Gastrocnemius medialis (tissue), 4 donors: ENCODE data around the gene VCX3A. TPM values are rescaled to one million over a fixed set of nuclear protein-coding genes. Genes with fewer than 3 reads are reported as not detected.

ENCODE experiments used
- ATAC-seq, 2 donors: fragments of 150-250 bp; one replicate each; pipeline ENCODE4 v1.9.1; 2016
- DNase-seq, 2 donors: peaks; one replicate each; pipeline ENCODE4 v3.0.0-alpha.2; 2019
- H3K27ac ChIP-seq, 4 donors: fragments of 200-600 bp; sonication (generic); 1 replicate in 1 of 4; 2 replicates in 3 of 4; pipeline ENCODE4 v1.5.1; 2016 to 2018; ENCODE audit warnings: mild to moderate bottlenecking in 2 of 4, moderate library complexity in 1 of 4
- H3K27me3 ChIP-seq, 3 donors: fragments of 200-600 bp; sonication (generic) in 2 of 3; 1 replicate in 1 of 3; 2 replicates in 2 of 3; pipeline versions ENCODE4 v1.5.1 to v1.6.0; 2016 to 2019; ENCODE audit warnings: mild to moderate bottlenecking in 1 of 3, moderate library complexity in 1 of 3
- H3K36me3 ChIP-seq, 2 donors: fragments of 200-600 bp; sonication (generic) in 1 of 2; one replicate each; pipeline ENCODE4 v1.5.1; 2017 to 2018
- H3K4me1 ChIP-seq, 2 donors: fragments of 200-600 bp; sonication (generic) in 1 of 2; one replicate each; pipeline ENCODE4 v1.5.1; 2016 to 2017; ENCODE audit warnings: mild to moderate bottlenecking in 2 of 2
- H3K4me3 ChIP-seq, 4 donors: fragments of 200-600 bp; sonication (generic) in 3 of 4; 1 replicate in 1 of 4; 2 replicates in 3 of 4; pipeline ENCODE4 v1.5.1; 2016 to 2019; ENCODE audit warnings: mild to moderate bottlenecking in 2 of 4
- H3K9me3 ChIP-seq, 3 donors: fragments of 200-600 bp; sonication (generic) in 2 of 3; 1 replicate in 1 of 3; 2 replicates in 2 of 3; pipeline ENCODE4 v1.5.1; 2016 to 2019
- POLR2A ChIP-seq, 2 donors: fragments of 450-650 bp; IDR thresholded peaks; one replicate each; pipeline ENCODE4 v1.6.1; 2017; ENCODE audit warnings: antibody characterized with exemption in 2 of 2, mild to moderate bottlenecking in 2 of 2, moderate library complexity in 2 of 2
- in situ Hi-C, 4 donors: fragments of 200-750 bp; cut with MboI; loops; one replicate each; pipeline versions ENCODE4 v1.15.0 to v1.8.0; 2017; ENCODE audit warnings: low sequenced_read_pairs in 4 of 4
- intact Hi-C: fragments of 100-400 bp; cut with DNase I; formaldehyde crosslinking; loops from one replicate; pipeline ENCODE4 v1.15.1; 2023; ENCODE audit warnings: low total_unique reads
- total RNA-seq, 4 donors: library from RNA; depleted of rRNA; stranded (reverse); fragments of >200 nt; gene quantifications; one replicate each; pipeline versions ENCODE4 v1.1.0 to v1.2.3, GENCODE V29; 2016
- TF ChIP-seq, protein P1 (sequence below), 5 experiments: fragments of 450-650 bp in 3 of 5; fragments of 200-600 bp in 2 of 5; sonication (generic) in 2 of 5; IDR thresholded peaks in 4 of 5; conservative IDR thresholded peaks in 1 of 5; 1 replicate in 4 of 5; 2 replicates in 1 of 5; pipeline ENCODE4 v1.5.1; 2016 to 2019; ENCODE audit warnings: antibody characterized with exemption in 5 of 5, mild to moderate bottlenecking in 3 of 5, moderate library complexity in 3 of 5

The VCX3A gene
- total RNA-seq, 4 donors from 2014 or later = not detected

DNA sequence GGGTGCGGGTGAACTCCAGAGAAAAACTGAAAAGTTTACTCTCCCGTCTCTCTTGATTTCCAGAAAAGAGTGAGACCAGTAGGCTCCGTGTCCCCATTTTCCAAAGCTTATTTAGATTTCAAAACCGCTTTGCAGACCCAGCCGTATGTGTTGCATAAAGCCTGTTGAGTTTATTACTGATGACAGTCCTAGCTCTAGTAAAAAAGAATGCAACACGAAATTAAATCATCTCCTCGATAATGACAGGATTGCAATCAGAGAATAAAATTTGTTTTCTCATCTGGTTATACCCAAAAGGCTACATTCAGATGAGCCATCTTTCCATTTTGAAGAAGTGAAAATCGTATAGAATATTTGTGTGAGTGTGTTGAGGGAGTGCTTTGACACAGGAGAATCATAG is 16.1 kb upstream of the VCX3A start:
- H3K9me3 ChIP-seq = no peaks in the 10 kb centered on the region
- intact Hi-C loops = no loop called here
- in situ Hi-C loops = loop anchor here in 1 of 4 donors (25.0 kb wide), 1 partner anchor 89 kb away; no protein-coding TSS in a partner anchor
- H3K36me3 ChIP-seq = no peaks in the 10 kb centered on the region
- DNase-seq (no peak), ATAC-seq (no peak)
- no peak overlapping the region for H3K4me3 ChIP-seq
- no peak overlapping the region for H3K27ac ChIP-seq
- TF ChIP-seq, protein P1, sequence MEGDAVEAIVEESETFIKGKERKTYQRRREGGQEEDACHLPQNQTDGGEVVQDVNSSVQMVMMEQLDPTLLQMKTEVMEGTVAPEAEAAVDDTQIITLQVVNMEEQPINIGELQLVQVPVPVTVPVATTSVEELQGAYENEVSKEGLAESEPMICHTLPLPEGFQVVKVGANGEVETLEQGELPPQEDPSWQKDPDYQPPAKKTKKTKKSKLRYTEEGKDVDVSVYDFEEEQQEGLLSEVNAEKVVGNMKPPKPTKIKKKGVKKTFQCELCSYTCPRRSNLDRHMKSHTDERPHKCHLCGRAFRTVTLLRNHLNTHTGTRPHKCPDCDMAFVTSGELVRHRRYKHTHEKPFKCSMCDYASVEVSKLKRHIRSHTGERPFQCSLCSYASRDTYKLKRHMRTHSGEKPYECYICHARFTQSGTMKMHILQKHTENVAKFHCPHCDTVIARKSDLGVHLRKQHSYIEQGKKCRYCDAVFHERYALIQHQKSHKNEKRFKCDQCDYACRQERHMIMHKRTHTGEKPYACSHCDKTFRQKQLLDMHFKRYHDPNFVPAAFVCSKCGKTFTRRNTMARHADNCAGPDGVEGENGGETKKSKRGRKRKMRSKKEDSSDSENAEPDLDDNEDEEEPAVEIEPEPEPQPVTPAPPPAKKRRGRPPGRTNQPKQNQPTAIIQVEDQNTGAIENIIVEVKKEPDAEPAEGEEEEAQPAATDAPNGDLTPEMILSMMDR (IDR thresholded peaks at IDR 0.05 in 4 of 5, conservative IDR thresholded peaks at IDR 0.05 in 1 of 5) = no peak
- no peak for TF ChIP-seq POLR2A (IDR thresholded peaks at IDR 0.05)
- no peaks in the 10 kb centered on the region for H3K27me3 ChIP-seq
- no peaks in the 10 kb centered on the region for H3K4me1 ChIP-seq

DNA sequence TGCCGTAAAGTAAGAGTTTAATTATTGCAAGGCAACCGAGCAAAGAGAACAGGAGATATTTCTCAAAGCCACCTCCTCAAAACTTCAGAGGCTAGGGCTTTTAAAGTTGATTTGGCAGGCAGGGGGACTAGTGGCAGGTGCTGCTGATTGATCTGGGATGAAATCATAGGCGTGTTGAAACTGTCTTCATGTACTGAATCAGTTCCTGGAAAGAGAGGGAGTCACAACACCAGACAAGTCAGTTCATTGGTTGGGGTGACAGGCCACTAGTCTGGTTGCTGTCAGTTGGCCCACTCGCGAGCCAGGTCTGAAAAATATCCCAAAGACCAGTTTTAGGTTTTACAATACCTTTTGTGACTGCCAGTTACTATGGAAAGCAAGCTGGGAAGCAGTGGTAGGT is 10.8 kb upstream of the VCX3A start:
- DNase-seq (no peak), ATAC-seq (no peak)
- Histone ChIP-seq H3K27me3 (no peaks in the 10 kb centered on the region), H3K4me1 (no peaks in the 10 kb centered on the region), H3K27ac (no peak overlapping the region), H3K9me3 (no peaks in the 10 kb centered on the region), H3K4me3 (no peak overlapping the region), H3K36me3 (no peaks in the 10 kb centered on the region)
- in situ Hi-C loops (no loop called here), intact Hi-C loops (no loop called here)
- no peak for TF ChIP-seq POLR2A (IDR thresholded peaks at IDR 0.05)
- TF ChIP-seq, protein P1 (IDR thresholded peaks at IDR 0.05 in 4 of 5, conservative IDR thresholded peaks at IDR 0.05 in 1 of 5) = no peak

DNA sequence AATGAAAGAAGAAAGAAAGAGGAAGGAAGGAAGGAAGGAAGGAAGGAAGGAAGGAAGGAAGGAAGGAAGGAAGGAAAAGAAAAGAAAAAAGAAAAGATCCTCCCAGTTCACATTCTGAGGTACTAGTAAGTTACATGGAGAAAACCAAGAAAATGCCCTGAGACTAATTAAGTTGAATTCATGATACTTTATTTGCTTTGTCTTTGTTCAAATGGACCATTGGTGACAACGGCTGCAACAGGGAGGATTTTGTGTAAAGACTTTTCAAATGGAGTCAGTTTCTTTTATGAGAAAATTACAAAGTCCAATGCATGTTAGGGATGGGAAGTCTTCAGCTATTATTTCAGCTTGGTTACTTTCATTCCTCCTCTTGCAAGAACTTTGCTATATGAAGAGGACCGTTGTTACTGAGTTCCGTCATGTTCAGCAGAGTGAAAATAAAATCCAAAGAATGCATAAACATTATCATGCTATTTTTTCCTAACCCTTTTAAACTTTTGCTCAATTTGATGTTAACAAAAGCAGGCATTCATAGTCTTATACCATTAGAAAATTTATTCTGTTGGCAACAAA is 8.3 kb downstream of the VCX3A start:
- H3K27ac ChIP-seq = no peak overlapping the region
- intact Hi-C loops = no loop called here
- ATAC-seq (no peak), DNase-seq (no peak)
- no peaks in the 10 kb centered on the region for H3K4me1 ChIP-seq
- H3K4me3 ChIP-seq = no peak overlapping the region
- no peaks in the 10 kb centered on the region for H3K9me3 ChIP-seq
- no peak for TF ChIP-seq POLR2A (IDR thresholded peaks at IDR 0.05)
- TF ChIP-seq, protein P1 (IDR thresholded peaks at IDR 0.05 in 4 of 5, conservative IDR thresholded peaks at IDR 0.05 in 1 of 5) = no peak
- in situ Hi-C loops = no loop called here
- no peaks in the 10 kb centered on the region for H3K27me3 ChIP-seq
- no peaks in the 10 kb centered on the region for H3K36me3 ChIP-seq

DNA sequence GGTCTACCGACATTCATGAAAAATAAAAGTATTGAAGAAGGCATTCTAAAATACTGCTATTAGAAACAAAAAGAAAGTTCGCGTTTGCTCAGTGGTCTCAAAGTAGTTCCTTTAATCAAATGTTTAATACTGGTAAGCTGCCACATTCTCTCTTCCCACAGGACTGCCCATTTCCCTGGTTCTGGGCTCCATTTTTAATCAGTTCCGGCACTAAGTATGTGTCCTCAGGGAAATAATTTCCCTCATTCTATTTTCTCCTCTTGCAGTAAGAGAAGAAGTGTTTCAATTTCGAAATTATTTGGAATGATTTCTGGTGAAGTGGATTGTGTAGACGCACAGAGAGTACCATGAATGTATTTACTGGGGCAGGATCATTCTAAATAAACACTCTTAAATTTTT is 17.5 kb downstream of the VCX3A start:
- intact Hi-C loops (no loop called here), in situ Hi-C loops (no loop called here)
- Histone ChIP-seq H3K27me3 (no peaks in the 10 kb centered on the region), H3K9me3 (no peaks in the 10 kb centered on the region), H3K27ac (no peak overlapping the region), H3K4me1 (no peaks in the 10 kb centered on the region), H3K36me3 (no peaks in the 10 kb centered on the region), H3K4me3 (no peak overlapping the region)
- TF ChIP-seq POLR2A (IDR thresholded peaks at IDR 0.05) = no peak
- TF ChIP-seq, protein P1 (IDR thresholded peaks at IDR 0.05 in 4 of 5, conservative IDR thresholded peaks at IDR 0.05 in 1 of 5) = no peak
- no peak for DNase-seq
- ATAC-seq = no peak

DNA sequence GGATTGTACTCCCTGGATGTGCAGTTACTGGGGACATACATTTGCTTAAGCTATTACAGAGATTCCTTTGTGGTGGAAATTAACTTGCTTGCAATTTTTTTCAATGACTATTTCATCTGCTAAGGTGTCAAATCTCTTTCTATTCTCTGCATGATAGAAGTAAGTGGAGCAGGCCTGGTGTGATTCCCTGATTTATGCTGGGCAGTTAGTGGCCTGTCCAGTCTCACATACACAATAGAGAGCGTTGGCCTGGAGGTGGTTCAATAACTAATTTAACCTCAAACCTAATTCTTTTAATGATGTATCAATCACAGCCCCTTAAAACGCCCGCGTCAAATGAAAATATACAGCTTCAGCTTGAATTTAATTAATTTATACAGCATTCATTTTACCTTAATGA is 28.5 kb downstream of the VCX3A start:
- DNase-seq (no peak), ATAC-seq (no peak)
- Histone ChIP-seq H3K9me3 (no peaks in the 10 kb centered on the region), H3K36me3 (no peaks in the 10 kb centered on the region), H3K27ac (no peak overlapping the region), H3K4me1 (no peaks in the 10 kb centered on the region), H3K27me3 (no peaks in the 10 kb centered on the region), H3K4me3 (no peak overlapping the region)
- in situ Hi-C loops (no loop called here), intact Hi-C loops (no loop called here)
- no peak for TF ChIP-seq POLR2A (IDR thresholded peaks at IDR 0.05)
- TF ChIP-seq, protein P1 (IDR thresholded peaks at IDR 0.05 in 4 of 5, conservative IDR thresholded peaks at IDR 0.05 in 1 of 5) = no peak
